GM12878 (cell line): Measurements from ENCODE around the gene ELAVL3.

ENCODE experiments used
- ATF7 ChIP-seq: fragments of 450-650 bp; IDR thresholded peaks from 2 replicates; pipeline ENCODE4 v1.6.1; 2016; ENCODE audit warnings: low read depth, mild to moderate bottlenecking
- EZH2 ChIP-seq: IDR thresholded peaks from 2 replicates; pipeline ENCODE4 v1.6.1; 2012; ENCODE audit warnings: low read depth, mild to moderate bottlenecking, control low read depth, inconsistent platforms, low read length, borderline replicate concordance; ENCODE audit not compliant: control insufficient read depth
- FOS ChIP-seq: IDR thresholded peaks from 3 replicates; pipeline ENCODE4 v1.6.1; 2011; ENCODE audit warnings: borderline replicate concordance; ENCODE audit not compliant: insufficient read length; ENCODE audit errors: extremely low read depth
- MXI1 ChIP-seq: fragments of 150-350 bp; IDR thresholded peaks from 2 replicates; pipeline ENCODE4 v1.6.1; 2011; ENCODE audit warnings: low read depth, mild to moderate bottlenecking, inconsistent platforms, low read length, improper control_type of control experiment
- NFIC ChIP-seq: IDR thresholded peaks from 2 replicates; pipeline ENCODE4 v1.6.1; 2012; ENCODE audit warnings: low read depth, mild to moderate bottlenecking, inconsistent platforms, low read length, moderate library complexity
- NFYB ChIP-seq: IDR thresholded peaks from 2 replicates; pipeline ENCODE4 v1.6.1; 2011; ENCODE audit warnings: low read depth, mild to moderate bottlenecking, low read length, improper control_type of control experiment, moderate library complexity; ENCODE audit not compliant: insufficient read depth
- POLR2AphosphoS5 ChIP-seq: IDR thresholded peaks from 2 replicates; pipeline ENCODE4 v1.6.1; 2011; ENCODE audit warnings: mild to moderate bottlenecking, low read length, inconsistent platforms
- RAD21 ChIP-seq: IDR thresholded peaks from 2 replicates; pipeline ENCODE4 v1.6.1; 2011; ENCODE audit warnings: mild to moderate bottlenecking, low read depth, low read length, moderate library complexity; ENCODE audit not compliant: insufficient read depth
- TF ChIP-seq, protein P1 (sequence below), 3 experiments: IDR thresholded peaks in 2 of 3; conservative IDR thresholded peaks in 1 of 3; 2 replicates each; pipeline ENCODE4 v1.5.1; 2011; ENCODE audit warnings: low read depth in 3 of 3, low read length in 3 of 3, mild to moderate bottlenecking in 3 of 3, control low read depth in 2 of 3, moderate library complexity in 2 of 3, inconsistent platforms in 1 of 3, mixed read lengths in 1 of 3; ENCODE audit not compliant: control insufficient read depth in 2 of 3, insufficient read depth in 1 of 3; ENCODE audit errors: extremely low read depth in 1 of 3
- TF ChIP-seq, protein P2 (sequence below): fragments of 450-650 bp; IDR thresholded peaks from 2 replicates; pipeline ENCODE4 v1.6.1; 2018; ENCODE audit warnings: borderline replicate concordance, mild to moderate bottlenecking; ENCODE audit not compliant: partially characterized antibody

DNA sequence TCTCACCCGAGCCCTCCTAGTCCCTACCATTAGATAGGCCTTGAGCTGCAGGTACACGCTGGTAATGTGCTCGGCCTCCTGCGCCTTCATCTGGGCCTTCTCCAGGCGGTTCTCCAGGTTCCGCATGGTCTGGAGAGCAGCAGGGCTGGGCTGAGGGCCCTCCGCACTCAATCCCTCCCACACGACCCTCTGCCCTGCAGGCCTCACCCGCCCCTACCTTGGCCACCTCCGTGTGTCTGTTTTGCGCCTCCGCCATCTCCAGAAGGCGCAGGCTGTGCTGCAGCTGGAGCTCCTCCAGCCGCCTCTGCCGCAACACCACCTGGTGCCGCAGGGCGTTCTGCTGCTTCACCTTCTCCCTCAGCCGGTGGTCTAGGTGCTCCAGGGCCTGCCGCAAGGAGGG, 54.2 kb downstream of the ELAVL3 start:
- TF ChIP-seq POLR2AphosphoS5 (no peak), MXI1 (no peak), RAD21 (no peak), NFYB (no peak), FOS (no peak), ATF7 (no peak), NFIC (no peak), EZH2 (no peak)
- TF ChIP-seq, protein P1, sequence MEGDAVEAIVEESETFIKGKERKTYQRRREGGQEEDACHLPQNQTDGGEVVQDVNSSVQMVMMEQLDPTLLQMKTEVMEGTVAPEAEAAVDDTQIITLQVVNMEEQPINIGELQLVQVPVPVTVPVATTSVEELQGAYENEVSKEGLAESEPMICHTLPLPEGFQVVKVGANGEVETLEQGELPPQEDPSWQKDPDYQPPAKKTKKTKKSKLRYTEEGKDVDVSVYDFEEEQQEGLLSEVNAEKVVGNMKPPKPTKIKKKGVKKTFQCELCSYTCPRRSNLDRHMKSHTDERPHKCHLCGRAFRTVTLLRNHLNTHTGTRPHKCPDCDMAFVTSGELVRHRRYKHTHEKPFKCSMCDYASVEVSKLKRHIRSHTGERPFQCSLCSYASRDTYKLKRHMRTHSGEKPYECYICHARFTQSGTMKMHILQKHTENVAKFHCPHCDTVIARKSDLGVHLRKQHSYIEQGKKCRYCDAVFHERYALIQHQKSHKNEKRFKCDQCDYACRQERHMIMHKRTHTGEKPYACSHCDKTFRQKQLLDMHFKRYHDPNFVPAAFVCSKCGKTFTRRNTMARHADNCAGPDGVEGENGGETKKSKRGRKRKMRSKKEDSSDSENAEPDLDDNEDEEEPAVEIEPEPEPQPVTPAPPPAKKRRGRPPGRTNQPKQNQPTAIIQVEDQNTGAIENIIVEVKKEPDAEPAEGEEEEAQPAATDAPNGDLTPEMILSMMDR (IDR thresholded peaks at IDR 0.05 in 2 of 3, conservative IDR thresholded peaks at IDR 0.05 in 1 of 3; ENCODE audit: control insufficient read depth in 2 of 3, extremely low read depth in 1 of 3, insufficient read depth in 1 of 3, low read depth in 3 of 3, low read length in 3 of 3) = no peak
- TF ChIP-seq, protein P2, sequence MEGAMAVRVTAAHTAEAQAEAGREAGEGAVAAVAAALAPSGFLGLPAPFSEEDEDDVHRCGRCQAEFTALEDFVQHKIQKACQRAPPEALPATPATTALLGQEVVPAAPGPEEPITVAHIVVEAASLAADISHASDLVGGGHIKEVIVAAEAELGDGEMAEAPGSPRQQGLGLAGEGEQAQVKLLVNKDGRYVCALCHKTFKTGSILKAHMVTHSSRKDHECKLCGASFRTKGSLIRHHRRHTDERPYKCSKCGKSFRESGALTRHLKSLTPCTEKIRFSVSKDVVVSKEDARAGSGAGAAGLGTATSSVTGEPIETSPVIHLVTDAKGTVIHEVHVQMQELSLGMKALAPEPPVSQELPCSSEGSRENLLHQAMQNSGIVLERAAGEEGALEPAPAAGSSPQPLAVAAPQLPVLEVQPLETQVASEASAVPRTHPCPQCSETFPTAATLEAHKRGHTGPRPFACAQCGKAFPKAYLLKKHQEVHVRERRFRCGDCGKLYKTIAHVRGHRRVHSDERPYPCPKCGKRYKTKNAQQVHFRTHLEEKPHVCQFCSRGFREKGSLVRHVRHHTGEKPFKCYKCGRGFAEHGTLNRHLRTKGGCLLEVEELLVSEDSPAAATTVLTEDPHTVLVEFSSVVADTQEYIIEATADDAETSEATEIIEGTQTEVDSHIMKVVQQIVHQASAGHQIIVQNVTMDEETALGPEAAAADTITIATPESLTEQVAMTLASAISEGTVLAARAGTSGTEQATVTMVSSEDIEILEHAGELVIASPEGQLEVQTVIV = no peak
